GM20431 (cell line): ENCODE measurements around the gene PARK7.
"Not testable (repeated sequence)": the region's sequence is repeated elsewhere in the genome, so short reads cannot be mapped to it uniquely, and the experiment has no call there.

Experiments
- in situ Hi-C: fragments of 300-500 bp; cut with MseI, MboI; formaldehyde crosslinking; loops from one replicate; pipeline ENCODE4 v1.15.0; 2020; ENCODE audit warnings: low sequenced_read_pairs; ENCODE audit not compliant: unreplicated experiment

PARK7 gene

DNA sequence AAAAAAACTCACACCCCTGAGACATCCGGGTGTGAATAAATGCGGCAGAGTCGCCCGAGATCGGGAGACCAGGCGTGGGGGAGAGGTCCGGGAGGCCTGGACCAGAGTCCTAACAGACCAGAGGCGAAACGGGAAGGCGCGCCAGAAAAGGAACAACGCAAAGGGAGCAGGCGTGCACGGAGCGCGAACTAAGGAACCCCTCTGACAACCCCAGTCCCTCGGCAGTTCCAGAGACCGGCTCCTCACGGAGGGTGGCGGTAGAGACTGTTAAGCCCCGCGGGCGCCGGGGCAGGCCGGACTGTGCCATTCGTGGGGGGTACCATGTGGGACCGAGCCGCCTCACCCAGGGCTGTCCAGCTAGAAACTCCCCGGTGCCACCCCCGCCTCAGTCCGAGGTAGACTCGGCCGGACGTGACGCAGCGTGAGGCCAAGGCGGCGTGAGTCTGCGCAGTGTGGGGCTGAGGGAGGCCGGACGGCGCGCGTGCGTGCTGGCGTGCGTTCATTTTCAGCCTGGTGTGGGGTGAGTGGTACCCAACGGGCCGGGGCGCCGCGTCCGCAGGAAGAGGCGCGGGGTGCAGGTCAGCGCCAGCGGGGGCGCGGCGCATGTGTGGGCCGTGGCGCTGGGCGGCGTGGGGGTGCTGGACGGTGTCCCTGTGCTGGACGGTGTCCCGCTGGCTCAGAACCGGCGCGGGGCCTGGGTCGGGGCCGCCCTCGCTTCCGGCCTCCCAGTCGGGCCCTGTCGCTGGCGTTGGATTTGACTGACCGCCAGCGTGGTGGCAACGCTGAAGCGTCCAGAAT is at the start of gene PARK7:
Gene PARK7 (plus strand): TSS at position 496 of the 798 bp plus-strand sequence. CDS start 1,075 bp downstream, outside the sequence.
- in situ Hi-C loops, result no loop called here

DNA sequence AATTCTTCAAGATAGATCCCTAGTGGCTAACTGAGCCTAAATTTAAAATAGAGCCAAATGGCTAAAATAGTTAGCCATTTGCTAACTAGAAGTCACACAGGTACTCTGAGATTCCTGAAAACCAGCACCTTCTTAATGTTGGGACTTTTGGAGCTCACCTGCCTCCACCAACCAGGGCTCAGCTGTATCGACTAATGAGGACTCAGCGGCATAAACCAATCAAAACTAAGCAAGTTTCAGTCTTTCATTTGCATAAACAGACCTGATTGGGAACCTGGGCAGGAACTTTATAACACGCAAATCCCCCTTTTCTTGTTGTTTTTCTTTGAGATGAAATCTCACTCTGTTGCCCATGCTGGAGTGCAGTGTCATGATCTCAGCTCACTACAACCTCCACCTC is 49.4 kb upstream of the PARK7 start:
- in situ Hi-C loops, result loop anchor here (25.0 kb wide), 1 partner anchor 250 kb away; no protein-coding TSS in a partner anchor

DNA sequence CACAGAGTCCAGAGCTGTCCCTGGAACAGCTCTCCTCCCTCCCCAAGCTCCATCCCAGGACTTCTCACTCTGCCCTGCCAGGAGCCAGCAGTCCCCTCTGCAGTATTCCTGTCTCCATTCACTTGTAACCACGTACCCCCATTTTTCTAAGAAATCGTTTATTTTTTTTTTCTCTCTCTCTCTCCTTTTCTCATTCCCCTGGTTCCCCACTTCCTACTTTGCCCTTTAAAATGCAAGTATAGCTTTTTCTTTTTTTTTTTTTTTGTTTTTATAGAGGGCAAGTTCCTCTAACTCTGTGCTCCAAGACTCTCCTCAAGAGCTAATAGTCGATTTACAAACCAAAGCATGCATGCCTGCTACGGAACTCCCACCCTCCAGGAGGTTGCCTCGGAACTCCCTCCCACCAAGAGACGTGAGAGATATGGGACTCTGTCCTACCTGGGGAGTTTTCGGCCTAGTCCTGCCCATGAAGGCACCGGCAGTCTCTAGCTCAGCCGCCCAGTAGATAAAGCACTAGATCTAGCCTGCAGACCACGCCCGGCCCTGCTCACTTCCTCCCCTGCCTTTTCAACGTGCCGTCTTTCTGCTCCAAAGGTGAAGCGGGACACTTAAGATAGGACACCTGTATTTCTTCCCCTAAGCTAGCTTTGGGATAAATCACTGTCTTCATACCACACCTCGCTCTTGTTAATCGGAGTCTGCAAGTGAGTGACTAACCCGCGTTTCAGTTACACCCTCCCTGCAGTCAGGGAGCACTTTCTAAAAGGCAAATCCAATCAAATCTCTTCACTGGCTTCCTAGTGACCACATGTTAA is 48.6 kb upstream of the PARK7 start:
- in situ Hi-C loops, result loop anchor here (25.0 kb wide), 1 partner anchor 251 kb away; no protein-coding TSS in a partner anchor

DNA sequence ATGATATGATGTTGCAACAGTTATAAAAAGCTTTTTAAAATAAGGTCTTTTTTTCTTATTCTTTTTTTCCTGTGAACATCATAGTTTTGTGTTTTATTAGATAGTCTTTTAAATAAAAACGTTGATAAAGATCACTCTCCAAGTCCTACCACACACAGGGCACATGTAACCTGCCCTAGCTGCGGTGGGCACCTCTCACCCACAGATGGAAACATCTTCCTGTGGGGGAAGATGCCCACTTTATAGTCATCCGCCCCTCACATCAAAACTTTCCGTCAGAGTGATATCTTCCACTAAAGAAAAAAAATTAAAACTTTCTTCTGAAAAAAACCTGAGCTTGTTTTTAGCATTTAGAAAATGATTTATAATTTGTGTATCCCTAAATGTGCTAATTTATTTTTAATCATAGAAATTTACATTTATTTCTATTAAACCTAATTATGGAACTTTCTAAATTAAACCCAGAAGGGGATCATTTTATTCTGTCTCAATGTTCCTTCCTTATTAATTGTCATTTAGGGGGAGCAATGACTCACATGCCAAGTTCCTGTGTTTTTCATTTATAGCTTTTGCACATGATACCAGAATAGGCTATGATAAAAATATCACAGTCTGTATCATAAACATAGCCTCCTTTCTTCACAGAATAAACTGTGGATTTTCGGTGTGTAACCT is 45.5 kb upstream of the PARK7 start:
- in situ Hi-C loops, result loop anchor here (25.0 kb wide), 1 partner anchor 254 kb away; no protein-coding TSS in a partner anchor

DNA sequence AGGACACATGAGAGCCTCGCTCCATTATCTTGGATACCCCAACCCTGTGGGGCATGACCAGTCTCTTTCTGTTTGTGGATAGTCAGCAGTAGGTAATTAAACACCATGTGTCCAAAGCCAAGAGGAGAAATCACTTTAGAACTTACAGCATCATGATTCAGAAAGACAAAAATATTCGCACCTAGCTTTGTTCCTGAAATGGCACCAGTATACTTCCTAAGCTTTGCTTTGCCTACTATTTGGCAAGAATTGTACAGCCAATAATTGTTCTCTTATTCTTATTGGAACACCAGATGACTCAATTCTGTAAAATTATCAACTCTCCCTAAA is 45.0 kb upstream of the PARK7 start:
- in situ Hi-C loops, result loop anchor here (25.0 kb wide), 1 partner anchor 254 kb away; no protein-coding TSS in a partner anchor

DNA sequence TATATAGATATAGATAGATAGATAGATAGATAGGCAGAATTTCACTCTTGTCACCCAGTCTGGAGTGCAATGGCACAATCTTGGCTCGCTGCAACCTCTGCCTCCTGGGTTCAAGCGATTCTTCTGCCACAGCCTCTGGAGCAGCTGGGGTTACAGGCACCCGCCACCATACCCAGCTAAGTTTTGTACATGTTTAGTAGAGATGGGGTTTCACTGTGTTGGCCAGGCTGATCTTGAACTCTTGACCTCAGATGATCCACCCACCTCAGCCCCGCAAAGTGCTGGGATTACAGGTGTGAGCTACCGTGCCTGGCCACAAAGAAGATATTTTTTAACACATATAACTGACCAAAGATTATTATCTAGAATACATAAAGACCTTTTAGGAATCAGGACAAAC is 43.5 kb upstream of the PARK7 start:
- in situ Hi-C loops, result loop anchor here (25.0 kb wide), 1 partner anchor 256 kb away; no protein-coding TSS in a partner anchor

DNA sequence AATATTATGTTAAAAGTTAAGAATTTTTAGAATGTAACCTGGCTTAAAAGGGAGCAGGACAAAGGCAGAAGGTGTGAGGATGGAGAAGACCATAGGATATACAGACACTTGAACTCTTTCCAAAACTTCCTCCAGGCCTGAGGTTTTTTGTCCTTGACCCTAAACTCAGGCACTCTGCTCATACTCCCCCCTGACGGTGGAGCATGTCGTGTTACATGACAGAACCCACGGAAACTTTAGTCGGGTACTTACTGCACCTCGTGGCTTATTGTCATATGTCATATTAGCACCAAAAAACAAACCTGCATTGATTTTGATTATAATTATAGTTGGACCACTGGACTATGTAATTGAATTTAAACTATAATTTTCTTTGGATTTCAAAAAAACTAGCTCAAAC is 41.6 kb upstream of the PARK7 start:
- in situ Hi-C loops, result loop anchor here (25.0 kb wide), 1 partner anchor 258 kb away; no protein-coding TSS in a partner anchor

DNA sequence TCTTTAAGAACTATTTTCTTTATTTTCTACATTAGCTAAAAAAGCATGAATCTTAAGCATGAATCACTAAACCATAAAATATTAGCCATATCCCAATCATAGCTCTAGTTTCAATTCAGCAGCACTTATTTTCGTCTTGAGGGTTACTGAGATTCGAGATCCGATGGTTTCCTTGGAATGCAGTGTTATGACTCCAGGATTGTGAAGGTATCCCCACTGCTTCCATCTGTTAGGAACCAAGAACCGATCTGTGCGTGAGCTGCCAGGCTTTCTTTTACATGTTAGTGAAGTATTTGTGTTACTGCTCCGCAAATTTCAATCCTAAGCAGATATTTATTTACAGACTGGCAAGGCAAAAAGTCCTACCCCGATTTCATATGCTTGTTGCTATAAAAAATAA is 39.7 kb upstream of the PARK7 start:
- in situ Hi-C loops, result loop anchor here (25.0 kb wide), 1 partner anchor 259 kb away; no protein-coding TSS in a partner anchor

DNA sequence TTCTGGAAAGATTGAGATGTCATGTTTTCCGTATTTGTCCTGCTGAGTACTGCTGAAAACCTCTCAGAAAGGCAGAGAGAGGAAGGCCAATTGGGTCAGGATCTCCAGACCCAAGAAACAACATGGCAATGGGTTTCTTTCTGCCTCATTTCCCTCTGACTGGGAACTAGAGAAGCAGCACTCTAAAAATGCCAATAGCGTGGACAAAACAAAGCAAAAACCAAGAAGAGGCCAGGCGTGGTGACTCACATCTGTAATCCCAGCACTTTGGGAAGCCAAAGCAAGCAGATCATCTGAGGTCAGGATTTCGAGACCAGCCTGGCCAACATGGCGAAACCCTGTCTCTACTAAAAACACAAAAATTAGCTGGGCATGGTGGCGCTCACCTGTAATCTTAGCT is 39.2 kb upstream of the PARK7 start:
- in situ Hi-C loops, result loop anchor here (25.0 kb wide), 1 partner anchor 260 kb away; no protein-coding TSS in a partner anchor

DNA sequence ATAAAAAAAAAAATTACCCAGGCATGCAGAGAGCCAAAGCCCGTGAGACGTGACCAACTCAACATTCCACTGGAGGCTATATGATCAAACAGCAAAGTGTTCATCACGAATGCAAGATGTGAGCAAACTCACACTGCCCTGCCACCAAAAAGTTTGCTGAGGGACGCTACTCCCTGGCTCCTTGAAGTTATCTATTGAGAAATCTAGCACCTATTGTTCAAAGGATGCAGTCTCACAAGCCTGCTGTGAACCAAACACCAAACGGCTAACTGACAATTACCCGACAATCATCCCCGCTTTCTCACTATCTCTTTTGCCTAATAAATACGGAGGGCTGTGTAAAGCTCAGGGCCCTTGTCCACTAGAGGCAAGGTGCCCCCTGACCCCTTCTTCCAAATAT is 34.5 kb upstream of the PARK7 start:
- in situ Hi-C loops, result not testable (repeated sequence)

DNA sequence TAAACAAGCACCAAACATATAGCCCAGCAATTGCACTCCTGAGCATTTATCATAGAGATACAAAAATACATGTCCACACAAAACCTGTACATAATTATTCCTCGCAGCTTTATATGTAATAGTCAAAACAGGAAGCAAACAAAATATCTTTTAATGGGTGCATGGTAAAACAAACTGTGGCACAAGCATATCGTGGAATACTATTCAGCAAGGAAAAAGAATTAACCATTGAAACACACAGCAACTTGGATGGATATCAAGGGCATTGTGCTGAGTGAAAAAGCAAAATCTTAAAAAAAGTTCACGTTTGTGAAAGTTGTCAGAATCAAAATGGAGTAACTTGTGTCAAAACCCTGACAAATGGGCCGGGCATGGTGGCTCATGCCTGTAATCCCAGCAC is 33.3 kb upstream of the PARK7 start:
- in situ Hi-C loops, result no loop called here

DNA sequence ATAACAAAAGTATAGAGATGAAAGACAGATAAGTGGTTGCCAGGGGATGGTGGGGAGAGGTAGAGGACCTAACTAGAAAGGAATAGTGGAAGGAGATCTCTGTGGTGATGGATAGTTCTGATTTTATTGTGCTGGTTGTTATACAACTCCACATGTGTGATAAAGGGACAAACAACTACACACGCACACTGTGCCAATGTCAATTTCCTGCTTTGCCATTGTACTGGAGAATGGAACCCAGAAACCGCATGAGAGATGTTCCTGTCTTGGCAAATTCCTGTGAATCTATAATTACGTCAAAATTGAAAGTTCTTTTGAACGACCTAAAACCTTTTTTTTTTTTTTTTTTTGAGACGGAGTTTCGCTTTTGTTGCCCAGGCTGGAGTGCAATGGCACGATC is 31.9 kb upstream of the PARK7 start:
- in situ Hi-C loops, result no loop called here

DNA sequence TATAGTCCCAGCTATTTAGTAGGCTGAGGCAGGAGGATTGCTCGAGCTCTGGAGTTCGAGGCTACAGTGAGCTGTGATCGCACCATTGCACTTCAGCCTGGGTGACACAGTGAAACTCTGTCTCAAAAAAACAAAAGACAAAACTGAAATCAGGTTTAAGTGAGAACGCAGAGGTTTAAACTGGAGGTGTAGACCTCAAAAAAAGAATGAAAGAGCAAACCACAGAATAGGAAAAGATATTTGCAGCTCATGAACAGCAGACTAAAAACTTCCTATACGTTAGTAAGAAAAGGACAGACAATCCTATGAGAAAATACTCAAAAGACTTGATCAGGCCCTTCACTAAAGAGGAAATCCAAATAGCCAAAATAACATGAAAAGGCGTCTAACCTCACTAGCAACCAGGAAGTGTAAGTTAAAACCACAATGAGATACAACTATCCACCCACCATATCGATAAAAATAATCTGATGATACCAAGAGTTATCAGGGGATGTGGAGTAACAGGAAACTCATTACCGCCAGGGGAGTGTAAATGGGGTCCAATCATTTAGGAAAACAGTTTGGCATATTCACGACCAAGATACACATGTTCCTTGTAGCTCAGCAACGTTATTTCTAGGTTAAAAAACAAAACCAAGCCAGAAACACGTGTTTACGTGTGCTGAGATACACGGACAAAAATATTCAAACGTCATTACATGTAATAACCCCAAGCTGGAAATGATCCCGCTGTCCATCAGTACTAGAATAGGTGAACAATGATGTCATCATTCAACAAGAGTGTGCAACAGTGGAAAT is 30.7 kb upstream of the PARK7 start:
- in situ Hi-C loops, result no loop called here

DNA sequence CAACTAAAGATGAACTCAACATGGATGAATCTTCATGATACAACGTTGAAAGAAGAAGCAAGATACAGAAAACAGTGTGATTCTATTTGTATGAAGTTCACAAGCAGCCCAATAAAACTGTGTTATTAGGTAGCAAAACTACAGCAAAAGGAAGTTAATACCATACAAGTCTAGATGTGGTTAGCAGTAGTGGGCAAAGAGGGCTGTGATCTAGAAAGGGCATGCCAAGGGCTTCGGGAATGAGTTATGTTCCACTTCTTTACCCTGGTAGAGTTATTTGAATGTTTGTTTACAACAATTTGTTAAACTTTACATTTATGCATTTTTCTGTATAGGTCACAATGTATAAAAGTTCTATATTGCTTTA is 30.1 kb upstream of the PARK7 start:
- in situ Hi-C loops, result no loop called here

DNA sequence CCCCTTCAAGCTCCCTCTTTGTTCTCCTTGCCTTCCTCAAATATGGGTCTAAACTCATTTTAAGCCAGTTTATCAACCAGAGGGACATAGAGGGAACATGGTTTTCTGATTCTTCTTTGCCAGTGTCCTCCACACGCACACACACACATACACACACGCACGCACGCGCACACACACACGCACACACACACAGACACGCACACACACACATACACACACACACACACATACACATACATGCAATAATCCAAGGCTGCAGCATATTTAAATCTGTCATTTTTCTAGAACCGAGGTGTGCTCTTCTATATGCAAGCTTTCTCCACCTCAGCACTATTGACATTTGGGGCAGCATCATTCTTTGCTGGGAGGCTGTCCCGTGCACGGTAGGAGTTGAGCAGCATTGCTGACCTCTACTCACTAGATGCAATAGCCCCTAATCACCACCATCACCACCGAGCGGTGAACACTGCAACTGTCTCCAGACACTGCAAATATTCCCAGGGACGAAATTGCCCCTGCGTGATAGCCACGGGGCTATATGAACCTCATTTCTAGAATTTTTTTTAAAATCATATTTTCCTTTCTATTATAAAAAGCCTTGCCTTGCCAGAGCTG is 28.9 kb upstream of the PARK7 start:
- in situ Hi-C loops, result no loop called here

DNA sequence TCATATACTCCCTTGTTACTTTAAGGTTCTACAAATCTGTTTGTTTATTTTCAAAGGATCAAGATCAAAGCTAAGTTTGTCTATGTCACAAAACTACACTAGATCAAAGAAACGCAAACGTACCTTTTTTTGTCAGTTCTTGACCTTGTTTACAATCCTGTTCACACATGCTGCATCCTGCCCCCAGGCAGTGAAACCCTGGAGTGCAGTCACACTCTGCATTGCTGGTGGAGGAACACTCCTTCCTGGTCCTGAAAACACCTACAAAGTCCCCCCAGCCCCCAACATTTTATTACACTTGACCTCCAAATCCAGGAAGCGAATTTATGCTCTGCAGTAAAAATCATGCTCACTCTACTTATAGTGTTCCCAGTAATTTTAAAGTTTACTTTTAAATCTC is 23.4 kb upstream of the PARK7 start:
- in situ Hi-C loops, result no loop called here

DNA sequence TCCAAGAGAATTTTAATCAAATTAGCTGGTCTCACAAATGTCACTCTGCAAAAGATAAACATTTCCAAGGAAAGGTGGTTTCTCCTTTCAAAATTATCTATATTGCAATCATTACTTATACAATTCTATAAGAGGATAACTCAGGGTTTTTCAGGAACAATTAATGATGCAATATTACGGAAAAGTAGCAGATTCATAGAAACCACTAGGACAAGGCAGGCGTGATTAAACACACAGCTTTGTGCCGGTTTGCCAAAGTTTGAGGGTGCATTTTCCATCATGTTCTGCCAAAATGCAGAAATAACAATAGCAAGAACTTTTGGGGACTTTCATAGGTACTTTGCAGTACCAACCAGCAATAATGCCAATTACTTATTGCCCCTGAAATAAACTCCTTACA is 21.5 kb upstream of the PARK7 start:
- in situ Hi-C loops, result no loop called here

DNA sequence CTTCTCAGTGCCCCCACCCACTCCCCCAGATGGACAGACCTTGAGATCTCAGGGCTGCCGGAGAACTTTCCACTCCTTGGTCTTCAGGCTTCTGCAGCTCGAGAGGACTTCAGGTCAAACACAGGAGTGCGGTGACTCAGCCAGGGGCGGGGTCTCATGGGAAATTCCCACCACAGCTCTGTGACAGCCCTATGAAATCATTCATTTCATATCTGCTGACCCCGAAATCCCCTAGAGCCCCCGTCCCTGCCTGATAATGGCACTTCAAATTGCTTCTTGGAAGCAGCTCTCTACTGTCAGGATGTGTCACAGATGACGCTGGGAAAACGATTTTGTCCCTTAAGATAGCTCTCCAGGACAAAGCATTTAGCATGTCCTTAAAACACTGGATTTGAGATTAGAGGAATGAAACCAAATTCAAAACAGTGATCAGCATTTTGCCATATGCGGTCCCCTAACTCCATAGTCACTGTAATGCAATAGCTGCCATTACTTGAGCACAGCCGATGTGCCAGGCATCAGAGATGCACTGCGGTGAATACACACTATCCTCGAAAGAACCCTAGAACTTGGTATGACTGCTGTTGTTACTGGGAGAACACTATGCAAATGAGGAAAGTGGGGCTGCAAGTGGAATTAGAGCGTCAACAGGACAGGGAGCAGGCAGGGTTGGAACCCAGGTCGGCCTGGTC is 20.6 kb upstream of the PARK7 start, which contains the start of gene TNFRSF9:
Gene TNFRSF9 (minus strand): TSS at position 95 of the 692 bp plus-strand sequence. CDS start 845 bp downstream, outside the sequence.
- in situ Hi-C loops, result no loop called here

DNA sequence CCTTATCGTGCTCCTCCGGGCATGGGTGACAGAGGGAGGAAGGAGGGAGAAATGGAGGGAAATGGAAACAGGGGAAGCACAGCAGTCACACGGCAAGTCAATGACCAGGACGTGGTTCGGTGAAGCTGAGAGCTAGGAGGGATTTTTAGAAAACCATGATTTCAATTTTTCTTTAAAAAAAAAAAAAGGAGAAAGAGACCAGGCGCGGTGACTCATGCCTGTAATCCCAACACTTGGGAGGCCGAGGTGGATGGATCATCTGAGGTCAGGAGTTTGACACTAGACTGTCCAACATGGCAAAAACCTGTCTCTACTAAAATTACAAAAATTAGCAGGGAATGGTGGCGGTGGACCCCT is 20.1 kb upstream of the PARK7 start:
- in situ Hi-C loops, result no loop called here
